Measurements from ENCODE around the gene CAP1.
"Not testable (repeated sequence)": the region's sequence is repeated elsewhere in the genome, so short reads cannot be mapped to it uniquely, and the experiment has no call there.

Gene CAP1

GRCh38 chr1:40030528-40031135, 9.9 kb upstream of the CAP1 start:
- in situ Hi-C loops (cut with HindIII; ENCODE audit: low sequenced_read_pairs): no loop called here

GRCh38 chr1:40032240-40032891, 8.2 kb upstream of the CAP1 start:
- in situ Hi-C loops (cut with HindIII; ENCODE audit: low sequenced_read_pairs): no loop called here

GRCh38 chr1:40034869-40035268, 5.7 kb upstream of the CAP1 start:
- in situ Hi-C loops (cut with HindIII; ENCODE audit: low sequenced_read_pairs): no loop called here

GRCh38 chr1:40036574-40036973, 4.0 kb upstream of the CAP1 start:
- in situ Hi-C loops (cut with HindIII; ENCODE audit: low sequenced_read_pairs): no loop called here

- in situ Hi-C loops (cut with HindIII; ENCODE audit: low sequenced_read_pairs): not testable (repeated sequence)
Observed at GRCh38 chr1:40037254-40037653, 3.3 kb upstream of the CAP1 start.

GRCh38 chr1:40038697-40039096, 1.8 kb upstream of the CAP1 start:
- in situ Hi-C loops (cut with HindIII; ENCODE audit: low sequenced_read_pairs): no loop called here

- in situ Hi-C loops (cut with HindIII; ENCODE audit: low sequenced_read_pairs): no loop called here
Observed at GRCh38 chr1:40039245-40039756, 1.2 kb upstream of the CAP1 start.

GRCh38 chr1:40039757-40040510, 595 bp upstream of the CAP1 start:
- in situ Hi-C loops (cut with HindIII; ENCODE audit: low sequenced_read_pairs): no loop called here

- in situ Hi-C loops (cut with HindIII; ENCODE audit: low sequenced_read_pairs): no loop called here
Observed at GRCh38 chr1:40041466-40041838, 923 bp downstream of the CAP1 start.

GRCh38 chr1:40042341-40042740, 1.8 kb downstream of the CAP1 start:
- in situ Hi-C loops (cut with HindIII; ENCODE audit: low sequenced_read_pairs): no loop called here

- in situ Hi-C loops (cut with HindIII; ENCODE audit: low sequenced_read_pairs): no loop called here
Observed at GRCh38 chr1:40044110-40044509, 3.6 kb downstream of the CAP1 start.

GRCh38 chr1:40045182-40045581, 4.7 kb downstream of the CAP1 start:
- in situ Hi-C loops (cut with HindIII; ENCODE audit: low sequenced_read_pairs): no loop called here

- in situ Hi-C loops (cut with HindIII; ENCODE audit: low sequenced_read_pairs): no loop called here
Observed at GRCh38 chr1:40045766-40046165, 5.2 kb downstream of the CAP1 start.

GRCh38 chr1:40047276-40047675, 6.7 kb downstream of the CAP1 start:
- in situ Hi-C loops (cut with HindIII; ENCODE audit: low sequenced_read_pairs): no loop called here

- in situ Hi-C loops (cut with HindIII; ENCODE audit: low sequenced_read_pairs): no loop called here
Observed at GRCh38 chr1:40047769-40048168, 7.2 kb downstream of the CAP1 start.

- in situ Hi-C loops (cut with HindIII; ENCODE audit: low sequenced_read_pairs): no loop called here
Observed at GRCh38 chr1:40049725-40050124, 9.2 kb downstream of the CAP1 start.

- in situ Hi-C loops (cut with HindIII; ENCODE audit: low sequenced_read_pairs): no loop called here
Observed at GRCh38 chr1:40050863-40051262, 10.3 kb downstream of the CAP1 start.

GRCh38 chr1:40053138-40053887, 12.8 kb downstream of the CAP1 start:
- in situ Hi-C loops (cut with HindIII; ENCODE audit: low sequenced_read_pairs): no loop called here

- in situ Hi-C loops (cut with HindIII; ENCODE audit: low sequenced_read_pairs): no loop called here
Observed at GRCh38 chr1:40056519-40057309, 16.2 kb downstream of the CAP1 start.

- in situ Hi-C loops (cut with HindIII; ENCODE audit: low sequenced_read_pairs): no loop called here
Observed at GRCh38 chr1:40057310-40058030, 16.9 kb downstream of the CAP1 start.

Data from endothelial cell of hepatic sinusoid (primary cell).